ENCODE measurements around the gene PIAS4. TPM values are rescaled to one million over a fixed set of nuclear protein-coding genes. Genes with fewer than 3 reads are reported as not detected.

PIAS4 gene
- total RNA-seq, 2 donors from 2014 or later: 20.8 to 22.7 TPM

GRCh38 chr19:4052993-4053422 is 45.5 kb downstream of the PIAS4 start:
- Mint-ChIP-seq H3K27ac (peak overlapping the region; percentile 56), H3K4me3 (no peak overlapping the region), H3K4me1 (peaks cover 20% of the 10 kb centered on the region), H3K36me3 (ENCODE audit: low read depth) (peaks cover 8% of the 10 kb centered on the region), H3K27me3 (no peaks in the 10 kb centered on the region)
- ATAC-seq: no peak
- no peak for DNase-seq
- no peaks in the 10 kb centered on the region for H3K9me3 ChIP-seq (ENCODE audit: control insufficient read depth, low read length, poor library complexity, severe bottlenecking)

GRCh38 chr19:4053423-4054324 is 46.1 kb downstream of the PIAS4 start:
- no peak for ATAC-seq
- peak overlapping the region; percentile 15 for H3K4me3 Mint-ChIP-seq
- peaks cover 8% of the 10 kb centered on the region for H3K36me3 Mint-ChIP-seq (ENCODE audit: low read depth)
- no peaks in the 10 kb centered on the region for H3K9me3 ChIP-seq (ENCODE audit: control insufficient read depth, low read length, poor library complexity, severe bottlenecking)
- no peak for DNase-seq
- no peaks in the 10 kb centered on the region for H3K27me3 Mint-ChIP-seq
- peaks cover 20% of the 10 kb centered on the region for H3K4me1 Mint-ChIP-seq
- H3K27ac Mint-ChIP-seq: peak overlapping the region; percentile 56

DNA sequence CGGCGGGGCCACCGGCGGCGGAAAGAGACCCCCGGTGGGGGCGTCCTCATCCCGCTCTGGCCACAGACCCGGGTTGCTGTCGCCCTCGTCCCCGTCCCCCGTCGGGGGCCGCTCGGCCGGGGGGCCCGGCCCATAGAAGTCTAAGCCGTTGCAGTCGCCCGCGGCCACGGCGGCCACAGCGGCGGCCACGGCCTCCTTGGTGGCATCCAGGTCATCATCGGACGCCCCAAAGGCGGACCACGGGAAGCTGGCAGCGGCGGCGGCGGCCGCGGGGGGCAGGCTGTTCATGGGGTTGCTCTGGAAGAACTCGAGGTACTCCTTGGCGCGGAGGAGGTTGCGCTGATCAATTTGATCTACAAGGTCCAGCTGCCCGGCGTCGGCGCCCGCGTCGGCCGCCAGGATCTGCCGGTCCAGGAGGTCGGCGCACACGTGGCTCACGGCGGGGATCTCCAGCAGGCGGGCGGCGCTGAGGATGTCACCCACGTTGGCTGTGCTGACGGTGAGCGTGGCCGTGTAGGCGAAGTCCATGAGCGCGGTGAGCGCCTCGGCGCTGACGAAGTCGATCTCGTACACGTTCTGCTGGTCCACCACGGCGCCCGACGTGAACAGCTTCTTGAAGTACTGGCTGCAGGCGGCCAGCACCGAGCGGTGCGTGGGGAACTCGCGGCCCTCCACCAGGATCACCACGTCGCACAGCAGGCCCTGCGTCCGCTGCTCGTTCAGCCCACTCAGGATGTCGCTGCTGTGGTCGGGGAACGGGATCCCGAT is 47.1 kb downstream of the PIAS4 start:
- peaks cover 23% of the 10 kb centered on the region for H3K4me1 Mint-ChIP-seq
- H3K27ac Mint-ChIP-seq: no peak overlapping the region
- DNase-seq: no peak
- no peak overlapping the region for H3K4me3 Mint-ChIP-seq
- peaks cover 7% of the 10 kb centered on the region for H3K36me3 Mint-ChIP-seq (ENCODE audit: low read depth)
- H3K9me3 ChIP-seq (ENCODE audit: control insufficient read depth, low read length, poor library complexity, severe bottlenecking): no peaks in the 10 kb centered on the region
- ATAC-seq: no peak
- H3K27me3 Mint-ChIP-seq: no peaks in the 10 kb centered on the region

DNA sequence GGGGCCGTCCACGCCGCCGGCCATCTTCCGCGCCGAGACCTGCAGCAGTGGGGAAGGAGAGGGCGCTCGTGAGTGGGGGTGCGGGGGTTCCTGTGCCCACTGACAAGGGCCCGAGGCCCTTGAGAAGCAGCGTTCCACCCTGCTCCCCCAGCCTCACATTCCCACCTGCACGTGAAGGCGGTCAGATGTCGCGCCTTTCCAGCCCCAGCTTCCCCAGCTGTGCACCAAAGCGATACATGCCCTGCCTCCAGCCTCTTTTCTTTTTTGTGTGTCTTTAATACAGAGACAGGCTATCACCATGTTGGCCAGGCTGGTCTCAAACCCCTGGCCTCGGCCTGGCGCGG is 47.6 kb downstream of the PIAS4 start:
- no peak for DNase-seq
- no peaks in the 10 kb centered on the region for H3K9me3 ChIP-seq (ENCODE audit: control insufficient read depth, low read length, poor library complexity, severe bottlenecking)
- Mint-ChIP-seq H3K4me3 (no peak overlapping the region), H3K27ac (no peak overlapping the region), H3K36me3 (ENCODE audit: low read depth) (peaks cover 5% of the 10 kb centered on the region), H3K4me1 (peaks cover 21% of the 10 kb centered on the region), H3K27me3 (no peaks in the 10 kb centered on the region)
- ATAC-seq: no peak

DNA sequence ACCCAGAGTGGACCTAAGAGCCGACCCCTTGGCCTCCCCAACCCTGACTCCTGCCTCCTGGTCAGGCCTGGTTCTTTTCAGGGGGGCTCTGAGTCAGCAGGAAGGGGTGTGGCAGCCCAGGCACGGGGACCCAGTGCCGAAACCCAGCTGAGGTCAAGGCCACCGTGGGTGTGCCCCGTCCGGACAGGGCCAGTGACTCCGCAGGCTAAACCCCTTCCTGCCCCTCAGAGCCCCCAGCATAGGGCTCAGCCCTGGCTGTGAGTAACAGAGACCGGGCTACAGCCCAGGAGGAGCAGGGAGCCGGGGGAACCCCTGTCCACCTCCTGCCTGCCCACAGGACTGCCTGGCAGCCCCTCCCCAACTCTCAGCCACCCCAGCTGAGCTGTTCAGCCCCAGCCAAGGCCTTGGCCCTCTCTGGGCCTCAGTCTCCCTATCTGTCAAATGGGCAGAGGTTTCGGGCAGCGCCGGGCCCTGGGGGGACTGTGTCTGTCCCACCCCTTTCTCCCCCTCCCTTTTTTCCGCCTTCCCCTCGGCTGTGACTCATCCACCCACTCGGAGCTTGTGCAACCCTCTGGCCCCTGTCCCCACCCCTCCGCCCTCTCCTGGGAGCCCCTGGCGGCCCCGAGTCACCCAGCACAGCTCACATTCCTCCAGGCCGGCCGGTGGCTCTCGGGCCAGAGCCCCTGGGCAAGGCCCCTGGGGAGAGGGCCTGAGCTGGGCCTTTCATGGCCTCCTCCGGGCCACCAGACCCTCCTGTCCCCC is 50.6 kb downstream of the PIAS4 start:
- H3K9me3 ChIP-seq (ENCODE audit: control insufficient read depth, low read length, poor library complexity, severe bottlenecking): no peaks in the 10 kb centered on the region
- H3K27ac Mint-ChIP-seq: peak overlapping the region; percentile 59
- H3K36me3 Mint-ChIP-seq (ENCODE audit: low read depth): peaks cover 5% of the 10 kb centered on the region
- peak overlapping the region; percentile 45 for H3K4me3 Mint-ChIP-seq
- H3K4me1 Mint-ChIP-seq: peaks cover 24% of the 10 kb centered on the region
- DNase-seq: no peak
- ATAC-seq: peak; percentile 17
- no peaks in the 10 kb centered on the region for H3K27me3 Mint-ChIP-seq

- Mint-ChIP-seq H3K27me3 (no peaks in the 10 kb centered on the region), H3K36me3 (ENCODE audit: low read depth) (no peaks in the 10 kb centered on the region), H3K4me1 (peaks cover 21% of the 10 kb centered on the region), H3K27ac (peak overlapping the region; percentile 82), H3K4me3 (peak overlapping the region; percentile 86)
- H3K9me3 ChIP-seq (ENCODE audit: control insufficient read depth, low read length, poor library complexity, severe bottlenecking): no peaks in the 10 kb centered on the region
- no peak for DNase-seq
- no peak for ATAC-seq
Measured at GRCh38 chr19:4058693-4059452, 51.3 kb downstream of the PIAS4 start.

DNA sequence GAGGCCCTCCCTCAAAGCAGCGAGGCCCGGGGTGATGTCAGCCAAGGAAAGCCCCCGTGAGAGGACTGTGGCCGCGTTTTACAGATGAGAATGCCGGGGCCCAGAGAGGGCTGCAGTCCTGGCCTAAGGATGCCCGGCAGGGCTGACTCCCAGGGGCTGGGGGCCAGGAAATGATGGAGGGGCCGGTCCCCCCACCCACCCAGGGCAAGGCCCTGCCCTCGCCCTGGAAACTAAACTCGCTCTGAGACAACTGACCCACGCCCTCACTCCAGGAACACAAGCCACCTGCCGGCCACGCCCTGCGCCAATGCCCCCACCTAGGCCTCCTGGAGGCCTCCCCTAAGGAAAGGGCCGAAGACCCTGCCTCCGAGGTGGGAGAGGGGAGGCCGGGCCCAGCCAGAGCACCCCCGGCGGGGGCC is 51.9 kb downstream of the PIAS4 start:
- no peaks in the 10 kb centered on the region for H3K27me3 Mint-ChIP-seq
- H3K9me3 ChIP-seq (ENCODE audit: control insufficient read depth, low read length, poor library complexity, severe bottlenecking): no peaks in the 10 kb centered on the region
- DNase-seq: no peak
- peak; percentile 10 for ATAC-seq
- peaks cover 21% of the 10 kb centered on the region for H3K4me1 Mint-ChIP-seq
- peak overlapping the region; percentile 86 for H3K4me3 Mint-ChIP-seq
- H3K36me3 Mint-ChIP-seq (ENCODE audit: low read depth): no peaks in the 10 kb centered on the region
- peak overlapping the region; percentile 82 for H3K27ac Mint-ChIP-seq

- DNase-seq (peak; percentile 45 to 61 (median 54)), ATAC-seq (peak; percentile 69)
- Mint-ChIP-seq H3K4me3 (peak overlapping the region; percentile 86), H3K4me1 (peaks cover 21% of the 10 kb centered on the region), H3K27me3 (no peaks in the 10 kb centered on the region), H3K36me3 (ENCODE audit: low read depth) (no peaks in the 10 kb centered on the region), H3K27ac (peak overlapping the region; percentile 82)
- no peaks in the 10 kb centered on the region for H3K9me3 ChIP-seq (ENCODE audit: control insufficient read depth, low read length, poor library complexity, severe bottlenecking)
Measured at GRCh38 chr19:4059891-4060620, 52.5 kb downstream of the PIAS4 start.

GRCh38 chr19:4060621-4061177 is 53.2 kb downstream of the PIAS4 start:
- H3K9me3 ChIP-seq (ENCODE audit: control insufficient read depth, low read length, poor library complexity, severe bottlenecking): no peaks in the 10 kb centered on the region
- ATAC-seq: no peak
- Mint-ChIP-seq H3K27ac (peak overlapping the region; percentile 82), H3K27me3 (no peaks in the 10 kb centered on the region), H3K36me3 (ENCODE audit: low read depth) (no peaks in the 10 kb centered on the region), H3K4me3 (peak overlapping the region; percentile 86), H3K4me1 (peaks cover 21% of the 10 kb centered on the region)
- no peak for DNase-seq

GRCh38 chr19:4061178-4061682 is 53.7 kb downstream of the PIAS4 start:
- no peaks in the 10 kb centered on the region for H3K9me3 ChIP-seq (ENCODE audit: control insufficient read depth, low read length, poor library complexity, severe bottlenecking)
- H3K4me3 Mint-ChIP-seq: peak overlapping the region; percentile 86
- peaks cover 21% of the 10 kb centered on the region for H3K4me1 Mint-ChIP-seq
- DNase-seq (peak in 2 of 3 donors; percentile 37 to 45), ATAC-seq (no peak)
- H3K36me3 Mint-ChIP-seq (ENCODE audit: low read depth): no peaks in the 10 kb centered on the region
- H3K27ac Mint-ChIP-seq: no peak overlapping the region
- H3K27me3 Mint-ChIP-seq: no peaks in the 10 kb centered on the region

DNA sequence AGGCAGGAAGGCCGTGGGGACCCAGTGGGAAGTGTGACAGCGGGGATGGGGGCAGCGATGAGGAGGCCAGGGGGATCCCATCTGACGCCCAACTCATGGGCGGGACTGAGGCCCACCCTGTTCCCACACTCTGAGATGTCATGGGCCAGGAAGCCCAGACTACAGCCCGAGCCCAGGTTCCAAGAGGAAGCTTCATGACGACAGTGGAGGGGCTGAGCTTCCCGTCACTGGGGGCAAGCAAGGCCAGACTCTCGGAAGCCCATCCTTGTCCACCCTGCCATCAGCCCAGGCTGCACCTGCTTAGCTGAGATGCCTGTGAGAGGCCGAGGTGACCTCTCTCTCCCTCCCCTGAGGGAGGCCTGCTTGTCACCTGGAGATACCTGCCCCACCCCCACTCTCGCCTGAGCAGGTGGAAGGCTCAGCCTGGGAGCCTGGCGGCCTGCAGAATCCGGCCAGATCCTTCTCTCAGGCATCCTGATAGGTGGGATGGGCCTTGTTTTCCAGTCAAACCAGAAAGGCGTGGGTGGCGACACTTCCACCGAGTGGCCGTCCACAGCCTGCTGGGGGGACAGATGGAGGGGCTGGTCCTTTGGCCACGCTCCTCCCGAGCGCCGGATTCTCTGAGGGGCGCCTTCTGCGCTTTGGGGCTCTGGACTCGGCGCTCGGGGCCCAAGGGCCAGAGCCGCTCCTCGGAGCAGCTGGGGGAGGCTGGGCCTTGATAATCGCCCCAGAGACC is 54.3 kb downstream of the PIAS4 start:
- Mint-ChIP-seq H3K27ac (peak overlapping the region; percentile 88), H3K27me3 (no peaks in the 10 kb centered on the region), H3K36me3 (ENCODE audit: low read depth) (peaks cover 2% of the 10 kb centered on the region), H3K4me1 (peaks cover 21% of the 10 kb centered on the region), H3K4me3 (no peak overlapping the region)
- ATAC-seq (no peak), DNase-seq (no peak)
- no peaks in the 10 kb centered on the region for H3K9me3 ChIP-seq (ENCODE audit: control insufficient read depth, low read length, poor library complexity, severe bottlenecking)

Data from T-helper 17 cell (primary cell).